HEK293 (cell line): ENCODE measurements around the gene MYH15.

Experiments
- CTCF ChIA-PET: fragments of 350-600 bp; formaldehyde crosslinking; extraction: SDS; loops from one replicate; lab custom pipeline; 2021; ENCODE audit warnings: antibody characterized with exemption; lab: Yijun Ruan, JAX
- POLR2A ChIA-PET: fragments of 300-600 bp; formaldehyde crosslinking; extraction: SDS; loops from one replicate; lab custom pipeline; 2020; ENCODE audit warnings: antibody characterized with exemption, inconsistent platforms; lab: Yijun Ruan, JAX
- H3K27ac ChIP-seq: fragments of 200-500 bp; sonication (Bioruptor generic); 2 replicates; pipeline ENCODE4 v1.5.1; 2014; ENCODE audit warnings: low read depth, low read length, control low read depth, inconsistent platforms; ENCODE audit errors: extremely low read depth
- H3K36me3 ChIP-seq, 2 experiments: fragments of 200-500 bp in 1 of 2; sonication (Bioruptor generic) in 1 of 2; 1 replicate in 1 of 2; 2 replicates in 1 of 2; pipeline ENCODE4 v1.5.1; 2014 to 2017; ENCODE audit warnings: inconsistent platforms in 2 of 2, low read length in 2 of 2; ENCODE audit not compliant: control insufficient read depth in 2 of 2, insufficient read depth in 1 of 2
- H3K4me1 ChIP-seq: fragments of 200-500 bp; sonication (Bioruptor generic); 2 replicates; pipeline ENCODE4 v1.5.1; 2014; ENCODE audit warnings: mild to moderate bottlenecking, low read length, inconsistent platforms; ENCODE audit not compliant: control insufficient read depth, insufficient read depth
- H3K4me3 ChIP-seq: 2 replicates; pipeline ENCODE4 v1.5.1; 2011; ENCODE audit warnings: low read depth, mild to moderate bottlenecking, control low read depth, low read length, moderate library complexity
- H3K9me3 ChIP-seq: fragments of 200-500 bp; sonication (Bioruptor generic); 2 replicates; pipeline ENCODE4 v1.5.1; 2014; ENCODE audit warnings: low read depth, low read length, inconsistent platforms; ENCODE audit not compliant: control insufficient read depth, insufficient read depth
- GLI4 ChIP-seq: fragments of 450-650 bp; formaldehyde crosslinking; IDR thresholded peaks from 2 replicates; pipeline ENCODE4 v1.5.1; 2016; ENCODE audit warnings: missing biosample characterization, missing genetic modification characterization
- KLF1 ChIP-seq: fragments of 450-650 bp; formaldehyde crosslinking; IDR thresholded peaks from 2 replicates; pipeline ENCODE4 v1.5.1; 2016; ENCODE audit warnings: missing biosample characterization, missing genetic modification characterization
- YY2 ChIP-seq: fragments of 450-650 bp; formaldehyde crosslinking; IDR thresholded peaks from 2 replicates; pipeline ENCODE4 v1.5.1; 2016; ENCODE audit warnings: missing biosample characterization, missing genetic modification characterization
- ZBTB1 ChIP-seq: fragments of 450-650 bp; formaldehyde crosslinking; IDR thresholded peaks from 2 replicates; pipeline ENCODE4 v1.5.1; 2016; ENCODE audit warnings: missing biosample characterization, missing genetic modification characterization
- ZFP41 ChIP-seq: fragments of 450-650 bp; formaldehyde crosslinking; IDR thresholded peaks from 2 replicates; pipeline ENCODE4 v1.5.1; 2016; ENCODE audit warnings: missing biosample characterization, missing genetic modification characterization, borderline replicate concordance
- ZNF19 ChIP-seq: fragments of 450-650 bp; formaldehyde crosslinking; IDR thresholded peaks from 2 replicates; pipeline ENCODE4; 2016; ENCODE audit warnings: missing biosample characterization, missing genetic modification characterization, low read depth
- ZNF350 ChIP-seq: fragments of 450-650 bp; formaldehyde crosslinking; IDR thresholded peaks from 2 replicates; pipeline ENCODE4 v1.5.0; 2017; ENCODE audit warnings: missing biosample characterization, mild to moderate bottlenecking, missing genetic modification characterization
- ZNF449 ChIP-seq: fragments of 450-650 bp; formaldehyde crosslinking; IDR thresholded peaks from 2 replicates; pipeline ENCODE4 v1.5.1; 2017; ENCODE audit warnings: missing biosample characterization, mild to moderate bottlenecking, missing genetic modification characterization, moderate library complexity
- ZNF513 ChIP-seq: fragments of 450-650 bp; IDR thresholded peaks from 2 replicates; pipeline ENCODE4 v1.5.1; 2018; ENCODE audit warnings: missing biosample characterization, missing genetic modification characterization
- ZNF560 ChIP-seq: fragments of 450-650 bp; formaldehyde crosslinking; IDR thresholded peaks from 2 replicates; pipeline ENCODE4 v1.5.1; 2017; ENCODE audit warnings: missing biosample characterization, missing genetic modification characterization, borderline replicate concordance
- ZNF600 ChIP-seq: fragments of 450-650 bp; formaldehyde crosslinking; IDR thresholded peaks from 2 replicates; pipeline ENCODE4 v1.5.1; 2016; ENCODE audit warnings: missing biosample characterization, missing genetic modification characterization
- ZNF639 ChIP-seq: fragments of 450-650 bp; formaldehyde crosslinking; IDR thresholded peaks from 2 replicates; pipeline ENCODE4 v1.5.1; 2016; ENCODE audit warnings: missing biosample characterization, missing genetic modification characterization
- ZNF664 ChIP-seq: fragments of 450-650 bp; formaldehyde crosslinking; IDR thresholded peaks from 2 replicates; pipeline ENCODE4 v1.5.1; 2016; ENCODE audit warnings: missing biosample characterization, missing genetic modification characterization
- ZNF785 ChIP-seq: fragments of 450-650 bp; formaldehyde crosslinking; IDR thresholded peaks from 2 replicates; pipeline ENCODE4 v1.5.1; 2016; ENCODE audit warnings: missing biosample characterization, missing genetic modification characterization
- ZNF837 ChIP-seq: fragments of 450-650 bp; formaldehyde crosslinking; IDR thresholded peaks from 2 replicates; pipeline ENCODE4 v1.5.1; 2016; ENCODE audit warnings: missing biosample characterization, missing genetic modification characterization
- TF ChIP-seq, protein P1 (sequence below): fragments of 450-650 bp; formaldehyde crosslinking; IDR thresholded peaks from 2 replicates; pipeline ENCODE4 v1.5.1; 2016; ENCODE audit warnings: missing biosample characterization, missing genetic modification characterization, low read depth
- TF ChIP-seq, protein P2 (sequence below): fragments of 450-650 bp; formaldehyde crosslinking; IDR thresholded peaks from 2 replicates; pipeline ENCODE4 v1.5.1; 2016; ENCODE audit warnings: missing biosample characterization, missing genetic modification characterization, borderline replicate concordance

MYH15 gene

GRCh38 chr3:108509871-108510270 is 525 bp downstream of the MYH15 start:
- Histone ChIP-seq H3K9me3 (no peaks in the 10 kb centered on the region), H3K36me3 (no peaks in the 10 kb centered on the region)
- POLR2A ChIA-PET, result no interaction called here
- CTCF ChIA-PET, result interaction anchor here (1.3 kb wide), 1 partner anchor 20 kb away, joined by 3 read pairs; no protein-coding TSS in a partner anchor
- TF ChIP-seq ZBTB1 (tag by site-specific recombination) (no peak), ZNF19 (tag by site-specific recombination) (no peak), ZNF449 (tag by site-specific recombination) (no peak), KLF1 (no peak), ZNF513 (tag by site-specific recombination) (no peak), YY2 (tag by site-specific recombination) (no peak), ZNF664 (no peak), ZNF639 (no peak), ZFP41 (tag by site-specific recombination) (no peak)
- TF ChIP-seq, protein P1, sequence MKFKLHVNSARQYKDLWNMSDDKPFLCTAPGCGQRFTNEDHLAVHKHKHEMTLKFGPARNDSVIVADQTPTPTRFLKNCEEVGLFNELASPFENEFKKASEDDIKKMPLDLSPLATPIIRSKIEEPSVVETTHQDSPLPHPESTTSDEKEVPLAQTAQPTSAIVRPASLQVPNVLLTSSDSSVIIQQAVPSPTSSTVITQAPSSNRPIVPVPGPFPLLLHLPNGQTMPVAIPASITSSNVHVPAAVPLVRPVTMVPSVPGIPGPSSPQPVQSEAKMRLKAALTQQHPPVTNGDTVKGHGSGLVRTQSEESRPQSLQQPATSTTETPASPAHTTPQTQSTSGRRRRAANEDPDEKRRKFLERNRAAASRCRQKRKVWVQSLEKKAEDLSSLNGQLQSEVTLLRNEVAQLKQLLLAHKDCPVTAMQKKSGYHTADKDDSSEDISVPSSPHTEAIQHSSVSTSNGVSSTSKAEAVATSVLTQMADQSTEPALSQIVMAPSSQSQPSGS (tag by site-specific recombination), result no peak
- TF ChIP-seq, protein P2, sequence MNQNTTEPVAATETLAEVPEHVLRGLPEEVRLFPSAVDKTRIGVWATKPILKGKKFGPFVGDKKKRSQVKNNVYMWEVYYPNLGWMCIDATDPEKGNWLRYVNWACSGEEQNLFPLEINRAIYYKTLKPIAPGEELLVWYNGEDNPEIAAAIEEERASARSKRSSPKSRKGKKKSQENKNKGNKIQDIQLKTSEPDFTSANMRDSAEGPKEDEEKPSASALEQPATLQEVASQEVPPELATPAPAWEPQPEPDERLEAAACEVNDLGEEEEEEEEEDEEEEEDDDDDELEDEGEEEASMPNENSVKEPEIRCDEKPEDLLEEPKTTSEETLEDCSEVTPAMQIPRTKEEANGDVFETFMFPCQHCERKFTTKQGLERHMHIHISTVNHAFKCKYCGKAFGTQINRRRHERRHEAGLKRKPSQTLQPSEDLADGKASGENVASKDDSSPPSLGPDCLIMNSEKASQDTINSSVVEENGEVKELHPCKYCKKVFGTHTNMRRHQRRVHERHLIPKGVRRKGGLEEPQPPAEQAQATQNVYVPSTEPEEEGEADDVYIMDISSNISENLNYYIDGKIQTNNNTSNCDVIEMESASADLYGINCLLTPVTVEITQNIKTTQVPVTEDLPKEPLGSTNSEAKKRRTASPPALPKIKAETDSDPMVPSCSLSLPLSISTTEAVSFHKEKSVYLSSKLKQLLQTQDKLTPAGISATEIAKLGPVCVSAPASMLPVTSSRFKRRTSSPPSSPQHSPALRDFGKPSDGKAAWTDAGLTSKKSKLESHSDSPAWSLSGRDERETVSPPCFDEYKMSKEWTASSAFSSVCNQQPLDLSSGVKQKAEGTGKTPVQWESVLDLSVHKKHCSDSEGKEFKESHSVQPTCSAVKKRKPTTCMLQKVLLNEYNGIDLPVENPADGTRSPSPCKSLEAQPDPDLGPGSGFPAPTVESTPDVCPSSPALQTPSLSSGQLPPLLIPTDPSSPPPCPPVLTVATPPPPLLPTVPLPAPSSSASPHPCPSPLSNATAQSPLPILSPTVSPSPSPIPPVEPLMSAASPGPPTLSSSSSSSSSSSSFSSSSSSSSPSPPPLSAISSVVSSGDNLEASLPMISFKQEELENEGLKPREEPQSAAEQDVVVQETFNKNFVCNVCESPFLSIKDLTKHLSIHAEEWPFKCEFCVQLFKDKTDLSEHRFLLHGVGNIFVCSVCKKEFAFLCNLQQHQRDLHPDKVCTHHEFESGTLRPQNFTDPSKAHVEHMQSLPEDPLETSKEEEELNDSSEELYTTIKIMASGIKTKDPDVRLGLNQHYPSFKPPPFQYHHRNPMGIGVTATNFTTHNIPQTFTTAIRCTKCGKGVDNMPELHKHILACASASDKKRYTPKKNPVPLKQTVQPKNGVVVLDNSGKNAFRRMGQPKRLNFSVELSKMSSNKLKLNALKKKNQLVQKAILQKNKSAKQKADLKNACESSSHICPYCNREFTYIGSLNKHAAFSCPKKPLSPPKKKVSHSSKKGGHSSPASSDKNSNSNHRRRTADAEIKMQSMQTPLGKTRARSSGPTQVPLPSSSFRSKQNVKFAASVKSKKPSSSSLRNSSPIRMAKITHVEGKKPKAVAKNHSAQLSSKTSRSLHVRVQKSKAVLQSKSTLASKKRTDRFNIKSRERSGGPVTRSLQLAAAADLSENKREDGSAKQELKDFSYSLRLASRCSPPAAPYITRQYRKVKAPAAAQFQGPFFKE (tag by site-specific recombination), result no peak
- TF ChIP-seq, all 188 proteins: peak for 0
- H3K27ac ChIP-seq, result no peak overlapping the region
- H3K4me3 ChIP-seq, result no peak overlapping the region
- H3K4me1 ChIP-seq, result no peaks in the 10 kb centered on the region

GRCh38 chr3:108509263-108509662 is 1.1 kb downstream of the MYH15 start:
- Histone ChIP-seq H3K4me3 (no peak overlapping the region), H3K36me3 (no peaks in the 10 kb centered on the region), H3K4me1 (no peaks in the 10 kb centered on the region), H3K27ac (no peak overlapping the region), H3K9me3 (no peaks in the 10 kb centered on the region)
- ChIA-PET CTCF (interaction anchor here (1.3 kb wide), 1 partner anchor 20 kb away, joined by 3 read pairs; no protein-coding TSS in a partner anchor), POLR2A (no interaction called here)
- no peak for TF ChIP-seq ZNF837 (tag by site-specific recombination)
- TF ChIP-seq ZNF513 (tag by site-specific recombination), result no peak
- no peak for TF ChIP-seq ZNF785 (tag by site-specific recombination)
- TF ChIP-seq ZNF600 (tag by site-specific recombination), result no peak
- TF ChIP-seq ZNF560 (tag by site-specific recombination), result no peak
- no peak for TF ChIP-seq GLI4
- no peak for TF ChIP-seq ZNF350 (tag by site-specific recombination)
